Stimulated activated CD4-positive, alpha-beta T cell treated with anti-CD3 and anti-CD28 coated beads, Interleukin-4, amount 100 ng/mL, for 24 hours (primary cell): ENCODE results near the gene CDC6.
"Not testable (repeated sequence)": the region's sequence is repeated elsewhere in the genome, so short reads cannot be mapped to it uniquely, and the experiment has no call there.

Experiments
- DNase-seq: peaks from one replicate; pipeline ENCODE4 v3.0.0-alpha.2; 2020

The CDC6 gene

GRCh38 chr17:40290629-40291280 is 3.1 kb downstream of the CDC6 start:
- DNase-seq: peak; percentile 56

DNA sequence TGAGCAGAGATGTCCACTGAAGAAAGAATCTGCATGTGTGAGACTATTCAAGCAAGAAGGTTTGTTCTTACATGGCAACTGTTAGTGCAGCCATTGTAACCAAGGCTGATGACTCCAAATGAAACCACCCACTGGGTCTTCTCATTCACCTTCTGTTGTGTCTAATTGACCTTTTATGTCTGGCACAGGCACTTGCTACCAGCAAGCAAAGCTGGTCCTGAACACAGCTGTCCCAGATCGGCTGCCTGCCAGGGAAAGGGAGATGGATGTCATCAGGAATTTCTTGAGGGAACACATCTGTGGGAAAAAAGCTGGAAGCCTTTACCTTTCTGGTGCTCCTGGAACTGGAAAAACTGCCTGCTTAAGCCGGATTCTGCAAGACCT is 3.6 kb downstream of the CDC6 start:
- DNase-seq: no peak

DNA sequence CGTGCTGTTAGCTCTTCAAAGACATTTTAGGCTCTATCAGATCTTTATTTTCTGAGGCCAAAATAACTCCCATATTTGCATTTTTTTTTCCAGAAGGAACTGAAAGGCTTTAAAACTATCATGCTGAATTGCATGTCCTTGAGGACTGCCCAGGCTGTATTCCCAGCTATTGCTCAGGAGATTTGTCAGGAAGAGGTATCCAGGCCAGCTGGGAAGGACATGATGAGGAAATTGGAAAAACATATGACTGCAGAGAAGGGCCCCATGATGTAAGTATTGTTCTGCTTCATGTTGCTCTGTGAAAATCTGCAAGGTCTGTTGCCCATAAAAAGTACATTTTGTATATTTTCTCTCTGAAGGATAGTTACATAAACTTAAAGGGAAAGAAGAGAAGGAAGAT is 5.7 kb downstream of the CDC6 start:
- no peak for DNase-seq

- DNase-seq: no peak
Observed at GRCh38 chr17:40295488-40296436, 8.1 kb downstream of the CDC6 start.

DNA sequence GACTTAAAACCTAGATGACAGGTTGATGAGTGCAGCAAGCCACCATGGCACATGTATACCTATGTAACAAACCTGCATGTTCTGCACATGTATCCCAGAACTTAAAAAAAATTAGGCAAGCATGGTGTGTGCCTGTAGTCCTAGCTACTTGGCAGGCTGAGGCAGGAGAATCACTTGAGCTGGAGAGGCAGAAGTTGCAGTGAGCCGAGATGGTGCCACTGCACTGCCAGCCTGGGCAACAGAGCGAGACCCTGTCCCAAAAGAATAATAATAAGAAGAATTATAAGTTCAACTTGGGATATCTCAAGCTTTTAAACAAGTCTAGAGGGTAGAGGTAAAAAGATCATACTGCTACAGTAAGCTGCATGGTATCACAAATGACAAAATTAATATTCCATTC is 9.8 kb downstream of the CDC6 start:
- DNase-seq: no peak

DNA sequence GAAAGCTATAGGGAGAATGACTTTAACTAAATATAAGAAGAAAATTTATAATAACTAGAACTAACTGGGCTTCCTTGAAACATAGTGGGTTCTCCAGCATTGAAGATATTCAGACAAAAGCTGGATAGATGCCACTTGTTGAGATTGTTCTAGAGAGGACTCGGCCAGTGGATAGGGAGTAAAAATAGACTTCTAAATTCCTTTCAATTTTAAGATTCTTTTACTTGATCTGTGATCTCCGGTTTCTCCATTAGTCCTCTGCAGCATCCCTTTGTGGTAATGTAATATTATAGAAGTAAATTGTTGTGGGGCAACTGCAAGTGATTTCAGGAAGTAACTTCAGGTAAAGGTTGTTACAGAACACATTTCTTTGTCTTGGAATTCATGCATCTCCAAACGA is 11.0 kb downstream of the CDC6 start:
- DNase-seq: no peak

DNA sequence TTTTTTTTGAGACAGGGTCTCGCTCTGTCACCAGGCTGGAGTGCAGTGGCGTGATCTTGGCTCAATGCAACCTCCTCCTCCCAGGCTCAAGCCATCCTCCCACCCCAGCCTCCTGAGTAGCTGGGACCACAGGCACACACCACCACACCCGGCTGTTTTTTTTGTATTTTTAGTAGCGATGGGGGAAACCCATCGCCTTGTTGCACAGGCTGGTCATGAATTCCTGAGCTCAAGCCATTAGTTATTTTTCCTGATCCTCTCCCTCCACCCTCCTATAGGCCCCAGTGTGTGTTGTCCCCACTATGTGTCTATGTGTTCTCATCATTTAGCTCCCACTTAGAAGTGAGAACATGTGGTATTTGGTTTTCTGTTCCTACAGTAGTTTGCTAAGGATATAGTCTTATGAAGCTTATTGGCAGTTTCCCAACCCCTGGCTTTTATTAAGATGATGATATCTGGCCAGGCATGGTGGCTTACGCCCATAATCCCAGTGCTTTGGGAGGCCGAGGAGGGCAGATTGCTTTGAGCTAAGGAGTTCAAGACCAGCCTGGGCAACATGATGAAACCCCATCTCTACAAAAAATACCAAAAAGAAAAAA is 11.6 kb downstream of the CDC6 start:
- DNase-seq: not testable (repeated sequence)

DNA sequence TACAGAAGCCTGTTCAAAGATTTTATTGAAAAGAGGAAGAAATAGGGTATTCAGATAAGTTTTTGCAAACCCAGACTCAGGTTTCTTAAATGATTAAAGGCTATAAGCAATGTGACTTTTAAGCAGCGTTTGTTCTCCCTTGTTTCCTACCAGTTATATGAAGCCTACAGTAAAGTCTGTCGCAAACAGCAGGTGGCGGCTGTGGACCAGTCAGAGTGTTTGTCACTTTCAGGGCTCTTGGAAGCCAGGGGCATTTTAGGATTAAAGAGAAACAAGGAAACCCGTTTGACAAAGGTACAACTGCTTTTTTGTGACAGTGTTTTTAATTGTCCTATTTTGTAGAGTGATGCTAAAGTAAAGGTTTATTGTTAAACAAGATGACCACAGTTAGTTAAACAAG is 13.6 kb downstream of the CDC6 start:
- no peak for DNase-seq

DNA sequence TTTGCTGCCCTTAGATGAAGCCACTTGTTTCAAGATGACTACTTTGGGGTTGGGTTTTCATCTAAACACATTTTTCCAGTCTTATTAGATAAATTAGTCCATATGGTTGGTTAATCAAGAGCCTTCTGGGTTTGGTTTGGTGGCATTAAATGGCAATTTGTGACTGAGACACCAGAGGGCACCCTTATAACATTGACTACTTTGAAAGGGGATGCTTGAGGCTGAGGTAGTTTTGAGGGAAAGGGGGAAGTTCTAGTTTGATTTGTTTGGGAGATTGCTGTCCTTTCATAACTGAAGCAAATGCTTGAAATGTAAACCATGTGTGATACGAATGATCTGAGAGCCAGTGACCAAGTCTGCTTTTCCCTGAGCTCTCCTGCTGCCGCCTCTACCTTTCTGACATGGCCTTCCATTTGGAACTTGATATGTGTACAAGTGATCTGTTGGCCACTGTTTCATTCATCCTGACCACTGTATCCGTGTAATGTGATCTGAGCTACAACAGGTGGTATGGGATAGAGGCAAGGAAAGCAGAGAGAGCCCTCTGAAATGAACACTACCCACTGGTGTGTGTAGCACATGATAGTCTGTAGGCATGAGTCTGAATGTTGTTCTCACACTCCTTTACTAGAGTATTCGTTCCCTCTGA is 15.5 kb downstream of the CDC6 start:
- peak; percentile 63 for DNase-seq

DNA sequence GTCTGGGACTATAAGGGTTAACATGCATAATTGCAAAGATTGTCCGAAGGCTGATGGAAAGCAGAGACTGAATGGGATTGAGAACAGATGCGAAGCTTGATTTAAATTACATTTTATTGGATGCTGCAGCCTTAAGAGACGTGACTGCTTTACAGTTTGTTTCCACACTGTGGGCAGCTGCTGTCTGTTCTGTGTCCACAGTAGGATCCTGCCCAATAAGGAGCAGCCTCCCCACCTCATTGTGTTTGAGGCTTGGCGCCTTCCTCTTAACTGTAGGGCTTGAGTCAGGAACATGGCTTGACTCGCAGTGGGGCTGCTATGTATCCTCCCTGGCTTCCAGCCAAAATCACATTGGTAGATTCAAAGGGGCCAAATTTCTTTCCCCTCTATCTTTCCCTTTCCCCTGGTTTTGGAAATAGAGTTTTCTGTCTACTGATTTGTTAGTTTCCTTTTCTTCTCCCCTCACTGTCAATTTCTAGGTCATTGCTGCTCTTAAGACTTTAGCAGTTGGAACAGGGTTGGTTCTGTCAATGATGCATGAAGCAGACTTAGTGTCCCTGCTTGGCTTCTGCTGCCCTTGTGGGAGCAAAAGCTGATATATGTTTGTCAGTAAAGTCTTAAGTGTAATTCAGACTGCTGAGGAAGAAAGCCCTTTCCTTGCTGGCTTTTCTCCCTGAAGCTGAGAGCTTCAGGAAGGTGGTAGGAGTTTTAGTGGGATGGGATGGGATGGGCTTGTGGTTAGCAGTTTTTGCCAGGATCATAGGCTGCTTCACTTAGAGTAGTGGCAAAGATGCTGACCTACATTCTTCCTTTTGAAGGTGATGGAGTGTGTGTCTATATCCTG is 16.3 kb downstream of the CDC6 start:
- DNase-seq: no peak

- DNase-seq: not testable (repeated sequence)
Observed at GRCh38 chr17:40304552-40304863, 16.8 kb downstream of the CDC6 start.

DNA sequence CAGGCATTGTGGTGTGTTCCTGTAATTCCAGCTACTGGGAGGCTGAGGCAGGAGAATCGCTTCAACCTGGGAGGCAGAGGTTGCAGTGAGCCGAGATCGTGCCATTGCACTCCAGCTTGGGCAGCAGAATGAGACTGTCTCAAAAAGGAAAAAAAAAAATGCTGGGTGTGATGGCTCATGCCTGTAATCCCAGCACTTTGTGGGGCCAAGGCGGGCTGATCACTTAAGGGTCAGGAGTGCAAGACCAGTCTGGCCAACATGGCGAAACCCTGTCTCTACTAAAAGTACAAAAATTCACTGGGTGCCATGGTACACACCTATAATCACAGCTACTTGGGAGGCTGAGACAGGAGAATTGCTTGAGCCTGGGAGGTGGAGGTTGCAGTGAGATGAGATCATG is 17.2 kb downstream of the CDC6 start:
- not testable (repeated sequence) for DNase-seq

DNA sequence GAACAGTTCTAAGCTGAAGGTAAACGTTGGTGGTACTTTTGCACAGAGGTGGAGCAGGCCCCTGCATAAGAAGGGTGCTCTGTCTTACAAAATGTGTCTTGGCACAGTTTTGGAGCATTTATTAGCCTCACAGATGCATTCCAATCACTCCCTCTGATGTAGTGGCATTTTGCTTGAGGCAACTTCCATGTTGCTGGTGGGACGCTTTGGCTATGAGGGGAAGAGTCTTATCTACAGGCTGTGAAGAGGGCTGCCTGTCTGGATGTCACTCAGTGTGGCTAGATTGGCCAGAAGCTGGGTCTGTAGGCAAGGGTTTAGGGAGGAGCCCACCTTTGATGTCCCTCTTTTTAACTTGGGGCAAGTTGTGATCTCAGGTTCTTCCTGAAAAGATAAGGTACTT is 18.7 kb downstream of the CDC6 start:
- DNase-seq: no peak

GRCh38 chr17:40307001-40307730 is 19.5 kb downstream of the CDC6 start:
- DNase-seq: no peak

- DNase-seq: no peak
Observed at GRCh38 chr17:40307740-40308239, 20.1 kb downstream of the CDC6 start.

DNA sequence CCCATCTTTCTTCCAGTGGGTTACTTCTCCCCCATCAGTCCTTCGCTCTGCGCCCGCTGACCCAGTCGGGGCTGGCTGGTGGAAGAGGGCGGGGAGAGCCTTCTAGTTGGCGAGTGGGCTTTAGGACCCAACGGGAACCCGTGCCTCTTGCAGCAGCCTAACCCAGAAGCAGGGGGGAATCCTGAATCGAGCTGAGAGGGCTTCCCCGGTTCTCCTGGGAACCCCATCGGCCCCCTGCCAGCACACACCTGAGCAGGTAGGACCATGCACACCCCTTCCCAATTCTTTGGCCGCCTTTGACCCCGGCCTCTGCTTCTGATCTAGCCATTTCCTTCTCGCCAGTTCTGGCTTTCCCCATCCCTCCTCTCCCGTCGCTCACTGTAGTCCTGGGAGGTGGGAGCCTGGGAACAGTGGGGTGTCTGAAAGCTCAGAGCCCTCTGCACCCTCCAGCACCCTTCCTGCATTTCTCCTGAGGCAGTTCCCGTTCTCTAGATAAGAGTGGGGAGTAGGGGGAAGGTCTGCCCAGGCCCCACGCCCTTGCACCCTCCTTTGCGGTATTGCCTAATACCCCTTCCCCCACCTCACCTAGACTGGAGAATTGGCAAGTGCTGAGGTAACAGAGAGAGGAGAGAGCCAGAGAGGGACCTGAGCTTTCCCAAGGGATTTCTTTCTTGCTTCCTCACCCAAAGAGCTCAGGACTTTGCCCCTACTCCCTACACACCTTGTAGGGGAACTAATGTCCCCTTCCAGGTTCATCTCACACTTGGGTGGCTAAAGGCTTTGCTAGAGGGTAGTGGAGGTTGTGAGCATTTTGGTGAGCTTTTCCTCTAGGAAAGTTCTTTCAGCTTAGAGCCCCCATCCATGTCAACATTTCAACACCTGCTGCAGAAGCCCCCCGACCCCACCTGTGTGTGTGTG is 21.6 kb downstream of the CDC6 start, which contains the start of gene RARA:
Gene RARA, plus strand, starts transcription at position 150 of the 918 bp plus-strand sequence. CDS start 22,039 bp downstream, outside the sequence.
- no peak for DNase-seq

DNA sequence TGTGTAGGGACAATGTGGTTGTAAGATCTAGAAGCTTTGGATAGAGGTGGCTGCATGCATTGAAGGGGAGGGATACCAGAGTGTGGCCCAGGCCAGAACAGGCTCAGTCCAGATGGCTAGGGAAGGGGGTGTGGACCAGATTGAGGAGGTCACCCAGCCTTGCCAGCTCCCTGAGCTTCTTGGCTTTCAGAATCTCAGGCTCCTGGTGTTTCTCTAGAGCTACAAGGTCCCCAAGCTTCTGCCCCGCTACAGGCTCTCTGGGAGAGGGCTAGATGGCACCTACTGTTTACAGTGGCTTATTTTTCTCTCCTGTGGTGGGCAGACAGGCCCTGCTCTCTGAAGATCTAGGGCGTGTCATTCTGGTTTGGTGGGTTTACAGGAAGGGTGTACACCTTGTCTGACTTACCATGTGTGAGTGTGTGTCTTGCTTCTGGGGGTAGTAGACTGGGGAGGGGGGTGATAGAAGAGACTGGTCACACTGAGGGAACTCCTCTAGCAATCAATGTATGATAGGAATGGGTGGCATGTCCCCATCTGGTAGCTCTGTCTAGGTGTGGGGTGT is 22.4 kb downstream of the CDC6 start:
- DNase-seq: no peak

GRCh38 chr17:40310882-40311391 is 23.3 kb downstream of the CDC6 start:
- DNase-seq: no peak

DNA sequence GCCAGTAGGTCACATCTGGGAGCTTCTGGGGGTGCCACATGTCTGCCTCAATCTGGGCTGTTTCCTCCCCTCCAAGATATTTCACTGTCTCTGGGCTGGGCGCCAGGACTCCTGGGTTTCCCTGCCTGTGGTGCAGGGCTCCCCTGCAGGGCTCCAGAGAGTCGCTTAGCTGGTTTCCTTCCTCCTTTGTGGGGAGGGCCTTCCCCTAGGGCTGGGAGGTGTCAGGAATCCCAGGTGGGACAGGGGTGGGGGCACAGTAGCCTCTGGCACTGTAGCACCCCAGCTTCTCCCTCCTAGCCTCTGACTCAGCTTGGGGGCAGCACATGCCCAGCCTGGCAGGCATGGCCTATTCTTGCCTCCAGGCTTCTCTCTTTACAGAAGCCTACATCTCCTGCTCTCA is 23.9 kb downstream of the CDC6 start:
- no peak for DNase-seq
